Neural cell (in vitro differentiated cells): ENCODE measurements around the gene APOM.

ENCODE experiments used
- CTCF ChIP-seq: fragments of 450-650 bp; IDR thresholded peaks from 2 replicates; pipeline ENCODE4 v1.5.1; 2014; ENCODE audit warnings: antibody characterized with exemption, mild to moderate bottlenecking, moderate library complexity; ENCODE audit not compliant: poor library complexity, severe bottlenecking
- EZH2 ChIP-seq: fragments of 200-600, 300-800 bp; shearing (Covaris generic), sonication (generic); IDR thresholded peaks from 2 replicates; pipeline ENCODE4 v1.6.1; 2014; ENCODE audit warnings: antibody characterized with exemption, low read length, borderline replicate concordance, mild to moderate bottlenecking; ENCODE audit not compliant: insufficient read depth, poor library complexity, severe bottlenecking
- MXI1 ChIP-seq: fragments of 450-650 bp; conservative IDR thresholded peaks from 2 replicates; pipeline ENCODE4 v1.6.1; 2014; ENCODE audit warnings: antibody characterized with exemption, mild to moderate bottlenecking; ENCODE audit not compliant: poor library complexity, severe bottlenecking
- POLR2AphosphoS5 ChIP-seq: IDR thresholded peaks from 2 replicates; pipeline ENCODE4 v1.6.1; 2012
- RAD21 ChIP-seq: fragments of 450-650 bp; conservative IDR thresholded peaks from 2 replicates; pipeline ENCODE4 v1.6.1; 2014; ENCODE audit warnings: antibody characterized with exemption, mild to moderate bottlenecking, moderate library complexity

GRCh38 chr6:31640612-31641011 is 15.1 kb upstream of the APOM start:
- TF ChIP-seq EZH2: no peak
- TF ChIP-seq RAD21: no peak
- TF ChIP-seq CTCF: no peak
- TF ChIP-seq POLR2AphosphoS5: no peak
- TF ChIP-seq MXI1: no peak
